Measurements from ENCODE around the gene HES4.

The HES4 gene

GRCh38 chr1:982765-983436 is 17.0 kb downstream of the HES4 start:
- Histone ChIP-seq H3K4me1 (ENCODE audit: insufficient read depth, poor library complexity, severe bottlenecking) (no peaks in the 10 kb centered on the region), H3K9me3 (ENCODE audit: severe bottlenecking) (no peaks in the 10 kb centered on the region), H3K27me3 (ENCODE audit: insufficient read depth, poor library complexity, severe bottlenecking) (peaks cover 5% of the 10 kb centered on the region), H3K27ac (ENCODE audit: poor library complexity, severe bottlenecking) (no peak overlapping the region), H3K4me3 (ENCODE audit: severe bottlenecking) (no peak overlapping the region), H3K36me3 (ENCODE audit: low read depth) (no peaks in the 10 kb centered on the region)
- ATAC-seq (ENCODE audit: low read depth) (peak; percentile 16; the same call in 1 of the 3 replicates), DNase-seq (ENCODE audit: low spot score) (no peak)
- no peak for TF ChIP-seq CTCF (IDR thresholded peaks at IDR 0.05; ENCODE audit: poor library complexity, severe bottlenecking)

- no peaks in the 10 kb centered on the region for H3K9me3 ChIP-seq (ENCODE audit: severe bottlenecking)
- H3K4me1 ChIP-seq (ENCODE audit: insufficient read depth, poor library complexity, severe bottlenecking): no peaks in the 10 kb centered on the region
- no peak within 1 kb of the TSS for H3K27ac ChIP-seq (ENCODE audit: poor library complexity, severe bottlenecking)
- peaks cover 5% of the 10 kb centered on the region for H3K27me3 ChIP-seq (ENCODE audit: insufficient read depth, poor library complexity, severe bottlenecking)
- no peak for TF ChIP-seq CTCF (IDR thresholded peaks at IDR 0.05; ENCODE audit: poor library complexity, severe bottlenecking)
- ATAC-seq (ENCODE audit: low read depth): no peak
- H3K36me3 ChIP-seq (ENCODE audit: low read depth): no peaks in the 10 kb centered on the region
- H3K4me3 ChIP-seq (ENCODE audit: severe bottlenecking): no peak within 1 kb of the TSS
- no peak for DNase-seq (ENCODE audit: low spot score)
Measured at GRCh38 chr1:981955-982558, 17.8 kb downstream of the HES4 start, which contains the start of gene PERM1. TSS of gene PERM1 (minus strand) at chr1:982093. CDS start at chr1:981029, 1,064 bp downstream.

- Histone ChIP-seq H3K9me3 (ENCODE audit: severe bottlenecking) (no peaks in the 10 kb centered on the region), H3K27ac (ENCODE audit: poor library complexity, severe bottlenecking) (no peak overlapping the region), H3K27me3 (ENCODE audit: insufficient read depth, poor library complexity, severe bottlenecking) (peaks cover 5% of the 10 kb centered on the region), H3K4me3 (ENCODE audit: severe bottlenecking) (no peak overlapping the region), H3K36me3 (ENCODE audit: low read depth) (no peaks in the 10 kb centered on the region), H3K4me1 (ENCODE audit: insufficient read depth, poor library complexity, severe bottlenecking) (no peaks in the 10 kb centered on the region)
- no peak for TF ChIP-seq CTCF (IDR thresholded peaks at IDR 0.05; ENCODE audit: poor library complexity, severe bottlenecking)
- DNase-seq (ENCODE audit: low spot score) (no peak), ATAC-seq (ENCODE audit: low read depth) (no peak)
Measured at GRCh38 chr1:981491-981954, 18.4 kb downstream of the HES4 start.

GRCh38 chr1:980602-981395 is 19.1 kb downstream of the HES4 start:
- peaks cover 5% of the 10 kb centered on the region for H3K27me3 ChIP-seq (ENCODE audit: insufficient read depth, poor library complexity, severe bottlenecking)
- H3K27ac ChIP-seq (ENCODE audit: poor library complexity, severe bottlenecking): no peak overlapping the region

More at GRCh38 chr1:980602-981395, 19.1 kb downstream of the HES4 start:
- H3K4me1 ChIP-seq (ENCODE audit: insufficient read depth, poor library complexity, severe bottlenecking): no peaks in the 10 kb centered on the region
- no peak for TF ChIP-seq CTCF (IDR thresholded peaks at IDR 0.05; ENCODE audit: poor library complexity, severe bottlenecking)
- no peaks in the 10 kb centered on the region for H3K36me3 ChIP-seq (ENCODE audit: low read depth)
- no peak for DNase-seq (ENCODE audit: low spot score)
- H3K4me3 ChIP-seq (ENCODE audit: severe bottlenecking): no peak overlapping the region
- no peak for ATAC-seq (ENCODE audit: low read depth)
- no peaks in the 10 kb centered on the region for H3K9me3 ChIP-seq (ENCODE audit: severe bottlenecking)
